Fibroblast of lung (primary cell): ENCODE data around the gene RAP1GDS1. TPM values are rescaled to one million over a fixed set of nuclear protein-coding genes. Genes with fewer than 3 reads are reported as not detected.

Experiments used
- DNase-seq, 2 donors: peaks; one replicate each; pipeline versions ENCODE4 v3.0.0 to v3.0.0-alpha.2; 2010; ENCODE audit warnings: low read depth in 2 of 2
- H2AFZ ChIP-seq: 2 replicates; pipeline ENCODE4 v1.5.1; 2012; ENCODE audit warnings: low read length, control low read depth, inconsistent platforms
- H3K27ac ChIP-seq: 2 replicates; pipeline ENCODE4 v1.5.1; 2011; ENCODE audit warnings: low read length, control low read depth; ENCODE audit not compliant: insufficient read depth
- H3K27me3 ChIP-seq: 2 replicates; pipeline ENCODE4 v1.5.1; 2011; ENCODE audit warnings: mild to moderate bottlenecking, low read length; ENCODE audit not compliant: control insufficient read depth, insufficient read depth
- H3K36me3 ChIP-seq: 2 replicates; pipeline ENCODE4 v1.5.1; 2011; ENCODE audit warnings: low read length; ENCODE audit not compliant: control insufficient read depth, insufficient read depth
- H3K4me1 ChIP-seq: 2 replicates; pipeline ENCODE4 v1.5.1; 2011; ENCODE audit warnings: low read length; ENCODE audit not compliant: control insufficient read depth, insufficient read depth; ENCODE audit errors: extremely low read depth
- H3K4me2 ChIP-seq: 2 replicates; pipeline ENCODE4 v1.5.1; 2011; ENCODE audit warnings: low read length, control low read depth; ENCODE audit not compliant: insufficient read depth; ENCODE audit errors: extremely low read depth
- H3K4me3 ChIP-seq, 4 experiments: fragments of 200-600 bp in 1 of 4; sonication (generic) in 1 of 4; replicated peaks in 1 of 4; 2 replicates each; pipeline ENCODE4 v1.5.1; 2011 to 2016; ENCODE audit warnings: low read length in 4 of 4, low read depth in 3 of 4, mild to moderate bottlenecking in 3 of 4, control low read depth in 2 of 4, inconsistent platforms in 1 of 4, mixed read lengths in 1 of 4; ENCODE audit not compliant: insufficient read depth in 1 of 4; ENCODE audit errors: control extremely low read depth in 1 of 4
- H3K79me2 ChIP-seq: 2 replicates; pipeline ENCODE4 v1.5.1; 2012; ENCODE audit warnings: mild to moderate bottlenecking, low read length, inconsistent platforms; ENCODE audit not compliant: control insufficient read depth, insufficient read depth
- H3K9ac ChIP-seq: 2 replicates; pipeline ENCODE4 v1.5.1; 2011; ENCODE audit warnings: mild to moderate bottlenecking, low read length, control low read depth; ENCODE audit not compliant: insufficient read depth
- H3K9me3 ChIP-seq: 2 replicates; pipeline ENCODE4 v1.5.1; 2012; ENCODE audit warnings: low read depth, low read length; ENCODE audit not compliant: control insufficient read depth, insufficient read depth
- H4K20me1 ChIP-seq: 2 replicates; pipeline ENCODE4 v1.5.1; 2011; ENCODE audit warnings: low read length; ENCODE audit not compliant: control insufficient read depth, insufficient read depth; ENCODE audit errors: extremely low read depth
- CTCF ChIP-seq, 2 donors: IDR thresholded peaks in 1 of 2; conservative IDR thresholded peaks in 1 of 2; 1 replicate in 1 of 2; 2 replicates in 1 of 2; pipeline ENCODE4 v1.5.1; 2011 to 2012; ENCODE audit warnings: low read length in 2 of 2, control low read depth in 1 of 2, inconsistent platforms in 1 of 2, low read depth in 1 of 2, mild to moderate bottlenecking in 1 of 2
- EZH2 ChIP-seq: IDR thresholded peaks from 2 replicates; pipeline ENCODE4 v1.5.1; 2012; ENCODE audit warnings: low read length, control low read depth, mild to moderate bottlenecking; ENCODE audit errors: missing control alignments
- polyA plus RNA-seq, 2 donors: library from polyadenylated mRNA; depleted of rRNA in 1 of 2; stranded (reverse) in 1 of 2; unstranded in 1 of 2; fragments of >200 nt; gene quantifications; 2 replicates each; pipeline ENCODE4 v1.2.1, GENCODE V29; 2011 to 2012; ENCODE audit warnings: missing spikeins in 1 of 2
- total RNA-seq: library from RNA; depleted of rRNA; stranded (reverse); fragments of >200 nt; gene quantifications from 2 replicates; pipeline ENCODE4 v1.2.1, GENCODE V29; 2014

Gene RAP1GDS1
- total and polyA plus RNA-seq, 2 donors (not counting 1 experiment from before 2014, with no cell fraction given) = 68.3 to 103 TPM

GRCh38 chr4:98480535-98480934 lies 219.4 kb downstream of the RAP1GDS1 start:
- Histone ChIP-seq H3K4me3 (no peak overlapping the region), H3K27me3 (no peaks in the 10 kb centered on the region), H3K27ac (no peak overlapping the region), H3K9ac (no peak overlapping the region), H3K36me3 (peaks cover 4% of the 10 kb centered on the region), H2AFZ (no peak overlapping the region), H3K79me2 (peaks cover 17% of the 10 kb centered on the region), H4K20me1 (no peaks in the 10 kb centered on the region), H3K4me2 (no peak overlapping the region), H3K9me3 (no peaks in the 10 kb centered on the region), H3K4me1 (peaks cover 11% of the 10 kb centered on the region)
- TF ChIP-seq CTCF (conservative IDR thresholded peaks at IDR 0.05 in 1 of 2, IDR thresholded peaks at IDR 0.05 in 1 of 2; ENCODE audit: low read depth in 1 of 2, low read length in 2 of 2) (no peak), EZH2 (no peak)
- no peak for DNase-seq

GRCh38 chr4:98481167-98481566 lies 220.0 kb downstream of the RAP1GDS1 start:
- peak in 1 of 2 donors; percentile 18 for DNase-seq
- TF ChIP-seq EZH2 (no peak), CTCF (conservative IDR thresholded peaks at IDR 0.05 in 1 of 2, IDR thresholded peaks at IDR 0.05 in 1 of 2; ENCODE audit: low read depth in 1 of 2, low read length in 2 of 2) (no peak)
- Histone ChIP-seq H4K20me1 (no peaks in the 10 kb centered on the region), H3K4me3 (no peak overlapping the region), H3K27me3 (no peaks in the 10 kb centered on the region), H3K79me2 (peaks cover 17% of the 10 kb centered on the region), H2AFZ (no peak overlapping the region), H3K4me2 (no peak overlapping the region), H3K9me3 (no peaks in the 10 kb centered on the region), H3K36me3 (peaks cover 2% of the 10 kb centered on the region), H3K9ac (no peak overlapping the region), H3K27ac (no peak overlapping the region), H3K4me1 (peaks cover 11% of the 10 kb centered on the region)

GRCh38 chr4:98482503-98482846 lies 221.3 kb downstream of the RAP1GDS1 start:
- H3K27me3 ChIP-seq = no peaks in the 10 kb centered on the region
- H2AFZ ChIP-seq = no peak overlapping the region
- H4K20me1 ChIP-seq = no peaks in the 10 kb centered on the region
- H3K9ac ChIP-seq = no peak overlapping the region
- no peak overlapping the region for H3K4me2 ChIP-seq
- H3K79me2 ChIP-seq = peaks cover 17% of the 10 kb centered on the region
- no peak for DNase-seq
- no peak overlapping the region for H3K27ac ChIP-seq
- peaks cover 2% of the 10 kb centered on the region for H3K36me3 ChIP-seq
- H3K4me1 ChIP-seq = peaks cover 11% of the 10 kb centered on the region
- H3K4me3 ChIP-seq = no peak overlapping the region
- TF ChIP-seq CTCF (conservative IDR thresholded peaks at IDR 0.05 in 1 of 2, IDR thresholded peaks at IDR 0.05 in 1 of 2; ENCODE audit: low read depth in 1 of 2, low read length in 2 of 2) = no peak
- no peak for TF ChIP-seq EZH2
- H3K9me3 ChIP-seq = no peaks in the 10 kb centered on the region
